ENCODE data around the gene CFAP20DC.

DNA sequence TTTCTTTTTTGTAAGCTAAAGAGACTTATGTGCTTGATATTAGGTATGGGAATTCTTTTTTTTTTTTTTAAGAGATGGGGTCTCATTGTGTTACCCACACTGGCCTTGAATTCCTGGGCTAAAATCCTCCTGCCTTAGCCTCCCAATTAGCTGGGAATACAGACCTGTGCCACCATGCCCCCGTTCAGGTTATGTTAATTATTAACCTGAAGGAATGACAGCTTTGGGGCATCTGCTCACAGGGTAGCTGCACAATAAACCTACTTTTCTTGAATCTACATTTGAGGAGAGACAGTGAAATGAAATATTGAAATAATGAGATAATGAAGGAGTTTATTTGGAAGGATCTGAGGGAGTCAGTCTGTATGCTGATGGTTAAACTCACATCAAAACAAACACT is 225.0 kb downstream of the CFAP20DC start:
- TF ChIP-seq, protein P1, sequence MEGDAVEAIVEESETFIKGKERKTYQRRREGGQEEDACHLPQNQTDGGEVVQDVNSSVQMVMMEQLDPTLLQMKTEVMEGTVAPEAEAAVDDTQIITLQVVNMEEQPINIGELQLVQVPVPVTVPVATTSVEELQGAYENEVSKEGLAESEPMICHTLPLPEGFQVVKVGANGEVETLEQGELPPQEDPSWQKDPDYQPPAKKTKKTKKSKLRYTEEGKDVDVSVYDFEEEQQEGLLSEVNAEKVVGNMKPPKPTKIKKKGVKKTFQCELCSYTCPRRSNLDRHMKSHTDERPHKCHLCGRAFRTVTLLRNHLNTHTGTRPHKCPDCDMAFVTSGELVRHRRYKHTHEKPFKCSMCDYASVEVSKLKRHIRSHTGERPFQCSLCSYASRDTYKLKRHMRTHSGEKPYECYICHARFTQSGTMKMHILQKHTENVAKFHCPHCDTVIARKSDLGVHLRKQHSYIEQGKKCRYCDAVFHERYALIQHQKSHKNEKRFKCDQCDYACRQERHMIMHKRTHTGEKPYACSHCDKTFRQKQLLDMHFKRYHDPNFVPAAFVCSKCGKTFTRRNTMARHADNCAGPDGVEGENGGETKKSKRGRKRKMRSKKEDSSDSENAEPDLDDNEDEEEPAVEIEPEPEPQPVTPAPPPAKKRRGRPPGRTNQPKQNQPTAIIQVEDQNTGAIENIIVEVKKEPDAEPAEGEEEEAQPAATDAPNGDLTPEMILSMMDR (IDR thresholded peaks at IDR 0.05; ENCODE audit: low read depth, low read length, poor library complexity, severe bottlenecking), result no peak
- TF ChIP-seq EZH2phosphoT487 (IDR thresholded peaks at IDR 0.05; ENCODE audit: borderline replicate concordance, low read length), result no peak
